Liver (tissue), 9 donors: ENCODE measurements around the gene CENPC. TPM values are rescaled to one million over a fixed set of nuclear protein-coding genes. Genes with fewer than 3 reads are reported as not detected.

Source experiments
- DNase-seq: peaks from one replicate; pipeline ENCODE4 v3.0.0-alpha.2; 2017; ENCODE audit warnings: low spot score
- H3K27ac ChIP-seq, 2 donors: one replicate each; pipeline ENCODE4 v1.7.0; 2013; ENCODE audit warnings: inconsistent platforms in 2 of 2, low read length in 2 of 2, control low read depth in 1 of 2, low read depth in 1 of 2, mild to moderate bottlenecking in 1 of 2
- H3K27me3 ChIP-seq, 4 donors: one replicate each; pipeline versions ENCODE4 v1.6.1 to v1.7.0; 2013; ENCODE audit warnings: low read length in 3 of 4, inconsistent platforms in 1 of 4, mild to moderate bottlenecking in 1 of 4, moderate library complexity in 1 of 4; ENCODE audit not compliant: control insufficient read depth in 4 of 4, insufficient read depth in 4 of 4
- H3K36me3 ChIP-seq, 4 donors: one replicate each; pipeline versions ENCODE4 v1.6.1 to v1.7.0; 2013; ENCODE audit warnings: low read length in 3 of 4, mild to moderate bottlenecking in 3 of 4, low read depth in 1 of 4, moderate library complexity in 1 of 4; ENCODE audit not compliant: control insufficient read depth in 4 of 4, insufficient read depth in 3 of 4
- H3K4me1 ChIP-seq, 4 donors: one replicate each; pipeline versions ENCODE4 v1.6.1 to v1.7.0; 2013; ENCODE audit warnings: low read length in 3 of 4, mild to moderate bottlenecking in 3 of 4, moderate library complexity in 1 of 4; ENCODE audit not compliant: control insufficient read depth in 4 of 4, insufficient read depth in 4 of 4
- H3K4me3 ChIP-seq, 3 donors: one replicate each; pipeline versions ENCODE4 v1.6.1 to v1.7.0; 2013; ENCODE audit warnings: low read length in 3 of 3, control low read depth in 1 of 3, low read depth in 1 of 3, mild to moderate bottlenecking in 1 of 3
- H3K9ac ChIP-seq, 2 donors: one replicate each; pipeline ENCODE4 v1.7.0; 2013; ENCODE audit warnings: low read length in 2 of 2, mild to moderate bottlenecking in 2 of 2, moderate library complexity in 2 of 2, control low read depth in 1 of 2, low read depth in 1 of 2
- H3K9me3 ChIP-seq, 4 donors: one replicate each; pipeline versions ENCODE4 v1.6.1 to v1.7.0; 2013; ENCODE audit warnings: low read length in 3 of 4; ENCODE audit not compliant: control insufficient read depth in 4 of 4
- FOXA1 ChIP-seq: IDR thresholded peaks from 2 replicates; pipeline ENCODE4 v1.6.1; 2016; ENCODE audit warnings: antibody characterized with exemption
- HNF4G ChIP-seq: IDR thresholded peaks from 2 replicates; pipeline ENCODE4 v1.6.1; 2016; ENCODE audit warnings: antibody characterized with exemption
- JUND ChIP-seq, 2 donors: IDR thresholded peaks; 2 replicates each; pipeline ENCODE4 v1.6.1; 2016; ENCODE audit warnings: antibody characterized with exemption in 2 of 2
- RAD21 ChIP-seq, 2 donors: IDR thresholded peaks; 2 replicates each; pipeline ENCODE4 v1.6.1; 2016; ENCODE audit warnings: antibody characterized with exemption in 2 of 2, mild to moderate bottlenecking in 2 of 2
- RXRA ChIP-seq, 2 donors: IDR thresholded peaks; 2 replicates each; pipeline ENCODE4 v1.6.1; 2017 to 2018; ENCODE audit warnings: antibody characterized with exemption in 2 of 2, mild to moderate bottlenecking in 1 of 2
- SP1 ChIP-seq: IDR thresholded peaks from 2 replicates; pipeline ENCODE4 v1.6.1; 2018; ENCODE audit warnings: antibody characterized with exemption, mild to moderate bottlenecking
- TAF1 ChIP-seq: conservative IDR thresholded peaks from 2 replicates; pipeline ENCODE4 v1.6.1; 2016; ENCODE audit warnings: antibody characterized with exemption, mild to moderate bottlenecking
- WGBS: extraction: QIAGEN DNeasy Blood & Tissue Kit; methylation state at CpG from one replicate; pipeline ENCODE4 v1.1.7; 2013; 5-methylcytosine and 5-hydroxymethylcytosine counted together
- polyA plus RNA-seq, 2 donors: library from polyadenylated mRNA; stranded (reverse) in 1 of 2; unstranded in 1 of 2; fragments of 200-250 nt in 1 of 2; fragments of >200 nt in 1 of 2; fragmentation: Nextera tagmentation in 1 of 2; extraction: Ambion mirVana in 1 of 2; gene quantifications; one replicate each; pipeline versions ENCODE4 v1.2.1 to v1.2.3, GENCODE V29; 2013 to 2015
- total RNA-seq, 2 donors: library from RNA; depleted of rRNA; stranded (reverse); fragments of >200 nt; gene quantifications; one replicate each; pipeline ENCODE4 v1.2.3, GENCODE V29; 2014
- TF ChIP-seq, protein P1 (sequence below): IDR thresholded peaks from 2 replicates; pipeline ENCODE4 v1.6.1; 2016; ENCODE audit warnings: antibody characterized with exemption, mild to moderate bottlenecking
- TF ChIP-seq, protein P2 (sequence below): fragments of 150-350 bp; IDR thresholded peaks from 2 replicates; pipeline ENCODE4 v1.5.1; 2017; ENCODE audit warnings: improper control_type of control experiment, low read depth, low read length; ENCODE audit not compliant: missing input control
- TF ChIP-seq, protein P3 (sequence below): IDR thresholded peaks from 2 replicates; pipeline ENCODE4 v1.6.1; 2016; ENCODE audit warnings: antibody characterized with exemption
- TF ChIP-seq, protein P4 (sequence below): IDR thresholded peaks from 2 replicates; pipeline ENCODE4 v1.6.1; 2016; ENCODE audit warnings: antibody characterized with exemption
- donor health status: healthy.
- donor health status: healthy.
- donor health status: healthy.
- donor health status: healthy.
- donor health status: healthy.

CENPC gene
- total and polyA plus RNA-seq, 4 donors, result 1.9 to 14.9 (median 9.6) TPM

DNA sequence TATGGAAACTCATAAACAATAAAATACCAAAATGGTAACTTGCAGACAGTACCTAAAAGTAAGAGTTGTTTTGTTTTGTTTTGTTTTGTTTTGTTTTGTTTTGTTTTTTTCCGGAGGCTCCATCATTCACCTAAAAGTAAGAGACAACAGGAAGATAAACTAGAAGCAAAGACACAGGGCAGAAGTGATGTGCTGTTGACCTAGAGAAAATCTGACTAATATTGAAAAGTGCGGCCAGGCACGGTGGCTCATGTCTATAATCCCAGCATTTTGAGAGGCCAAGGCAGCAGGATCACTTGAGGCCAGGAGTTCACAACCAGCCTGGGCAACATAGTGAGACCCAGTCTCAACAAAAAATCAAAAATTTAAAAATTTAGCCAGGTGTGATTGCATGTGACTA lies 5.6 kb upstream of the CENPC start:
- WGBS, result 92% methylated on average over 3 of the region's 3 CpGs
- Histone ChIP-seq H3K27ac (no peak overlapping the region), H3K4me1 (no peaks in the 10 kb centered on the region), H3K36me3 (no peaks in the 10 kb centered on the region), H3K27me3 (no peaks in the 10 kb centered on the region), H3K9me3 (no peaks in the 10 kb centered on the region), H3K9ac (no peak overlapping the region), H3K4me3 (no peak overlapping the region)
- TF ChIP-seq, protein P1, sequence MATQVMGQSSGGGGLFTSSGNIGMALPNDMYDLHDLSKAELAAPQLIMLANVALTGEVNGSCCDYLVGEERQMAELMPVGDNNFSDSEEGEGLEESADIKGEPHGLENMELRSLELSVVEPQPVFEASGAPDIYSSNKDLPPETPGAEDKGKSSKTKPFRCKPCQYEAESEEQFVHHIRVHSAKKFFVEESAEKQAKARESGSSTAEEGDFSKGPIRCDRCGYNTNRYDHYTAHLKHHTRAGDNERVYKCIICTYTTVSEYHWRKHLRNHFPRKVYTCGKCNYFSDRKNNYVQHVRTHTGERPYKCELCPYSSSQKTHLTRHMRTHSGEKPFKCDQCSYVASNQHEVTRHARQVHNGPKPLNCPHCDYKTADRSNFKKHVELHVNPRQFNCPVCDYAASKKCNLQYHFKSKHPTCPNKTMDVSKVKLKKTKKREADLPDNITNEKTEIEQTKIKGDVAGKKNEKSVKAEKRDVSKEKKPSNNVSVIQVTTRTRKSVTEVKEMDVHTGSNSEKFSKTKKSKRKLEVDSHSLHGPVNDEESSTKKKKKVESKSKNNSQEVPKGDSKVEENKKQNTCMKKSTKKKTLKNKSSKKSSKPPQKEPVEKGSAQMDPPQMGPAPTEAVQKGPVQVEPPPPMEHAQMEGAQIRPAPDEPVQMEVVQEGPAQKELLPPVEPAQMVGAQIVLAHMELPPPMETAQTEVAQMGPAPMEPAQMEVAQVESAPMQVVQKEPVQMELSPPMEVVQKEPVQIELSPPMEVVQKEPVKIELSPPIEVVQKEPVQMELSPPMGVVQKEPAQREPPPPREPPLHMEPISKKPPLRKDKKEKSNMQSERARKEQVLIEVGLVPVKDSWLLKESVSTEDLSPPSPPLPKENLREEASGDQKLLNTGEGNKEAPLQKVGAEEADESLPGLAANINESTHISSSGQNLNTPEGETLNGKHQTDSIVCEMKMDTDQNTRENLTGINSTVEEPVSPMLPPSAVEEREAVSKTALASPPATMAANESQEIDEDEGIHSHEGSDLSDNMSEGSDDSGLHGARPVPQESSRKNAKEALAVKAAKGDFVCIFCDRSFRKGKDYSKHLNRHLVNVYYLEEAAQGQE, result no peak
- TF ChIP-seq, protein P2, sequence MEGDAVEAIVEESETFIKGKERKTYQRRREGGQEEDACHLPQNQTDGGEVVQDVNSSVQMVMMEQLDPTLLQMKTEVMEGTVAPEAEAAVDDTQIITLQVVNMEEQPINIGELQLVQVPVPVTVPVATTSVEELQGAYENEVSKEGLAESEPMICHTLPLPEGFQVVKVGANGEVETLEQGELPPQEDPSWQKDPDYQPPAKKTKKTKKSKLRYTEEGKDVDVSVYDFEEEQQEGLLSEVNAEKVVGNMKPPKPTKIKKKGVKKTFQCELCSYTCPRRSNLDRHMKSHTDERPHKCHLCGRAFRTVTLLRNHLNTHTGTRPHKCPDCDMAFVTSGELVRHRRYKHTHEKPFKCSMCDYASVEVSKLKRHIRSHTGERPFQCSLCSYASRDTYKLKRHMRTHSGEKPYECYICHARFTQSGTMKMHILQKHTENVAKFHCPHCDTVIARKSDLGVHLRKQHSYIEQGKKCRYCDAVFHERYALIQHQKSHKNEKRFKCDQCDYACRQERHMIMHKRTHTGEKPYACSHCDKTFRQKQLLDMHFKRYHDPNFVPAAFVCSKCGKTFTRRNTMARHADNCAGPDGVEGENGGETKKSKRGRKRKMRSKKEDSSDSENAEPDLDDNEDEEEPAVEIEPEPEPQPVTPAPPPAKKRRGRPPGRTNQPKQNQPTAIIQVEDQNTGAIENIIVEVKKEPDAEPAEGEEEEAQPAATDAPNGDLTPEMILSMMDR, result no peak
- TF ChIP-seq HNF4G (no peak), RAD21 (IDR thresholded peaks at IDR 0.05) (no peak), SP1 (no peak), JUND (IDR thresholded peaks at IDR 0.05) (no peak), TAF1 (no peak), FOXA1 (no peak)
- TF ChIP-seq, protein P3, sequence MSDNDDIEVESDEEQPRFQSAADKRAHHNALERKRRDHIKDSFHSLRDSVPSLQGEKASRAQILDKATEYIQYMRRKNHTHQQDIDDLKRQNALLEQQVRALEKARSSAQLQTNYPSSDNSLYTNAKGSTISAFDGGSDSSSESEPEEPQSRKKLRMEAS, result no peak
- DNase-seq, result no peak

DNA sequence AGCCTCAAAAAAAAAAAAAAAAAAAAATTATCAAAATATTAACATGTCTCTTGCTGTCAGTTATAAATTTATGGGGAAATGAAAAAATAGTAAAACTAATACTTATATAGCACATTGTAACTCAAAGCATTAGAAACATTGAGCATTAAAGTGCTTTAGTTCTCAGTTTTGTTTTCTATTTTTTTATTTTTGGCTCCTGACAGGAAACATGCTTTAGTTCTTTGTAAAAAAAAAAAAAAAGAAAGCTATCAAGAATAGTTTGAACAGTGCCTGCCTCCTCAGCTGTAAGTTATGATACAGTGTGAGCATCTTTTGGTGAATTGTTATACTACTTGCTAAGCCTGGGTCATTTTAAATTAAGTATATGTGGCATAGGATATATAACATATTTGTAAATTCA lies 5.1 kb upstream of the CENPC start:
- H3K4me1 ChIP-seq, result no peaks in the 10 kb centered on the region
- TF ChIP-seq, protein P2, result no peak
- no peak for TF ChIP-seq RAD21 (IDR thresholded peaks at IDR 0.05)
- TF ChIP-seq TAF1, result no peak
- TF ChIP-seq SP1, result no peak
- TF ChIP-seq, protein P3, result no peak
- TF ChIP-seq, protein P4, sequence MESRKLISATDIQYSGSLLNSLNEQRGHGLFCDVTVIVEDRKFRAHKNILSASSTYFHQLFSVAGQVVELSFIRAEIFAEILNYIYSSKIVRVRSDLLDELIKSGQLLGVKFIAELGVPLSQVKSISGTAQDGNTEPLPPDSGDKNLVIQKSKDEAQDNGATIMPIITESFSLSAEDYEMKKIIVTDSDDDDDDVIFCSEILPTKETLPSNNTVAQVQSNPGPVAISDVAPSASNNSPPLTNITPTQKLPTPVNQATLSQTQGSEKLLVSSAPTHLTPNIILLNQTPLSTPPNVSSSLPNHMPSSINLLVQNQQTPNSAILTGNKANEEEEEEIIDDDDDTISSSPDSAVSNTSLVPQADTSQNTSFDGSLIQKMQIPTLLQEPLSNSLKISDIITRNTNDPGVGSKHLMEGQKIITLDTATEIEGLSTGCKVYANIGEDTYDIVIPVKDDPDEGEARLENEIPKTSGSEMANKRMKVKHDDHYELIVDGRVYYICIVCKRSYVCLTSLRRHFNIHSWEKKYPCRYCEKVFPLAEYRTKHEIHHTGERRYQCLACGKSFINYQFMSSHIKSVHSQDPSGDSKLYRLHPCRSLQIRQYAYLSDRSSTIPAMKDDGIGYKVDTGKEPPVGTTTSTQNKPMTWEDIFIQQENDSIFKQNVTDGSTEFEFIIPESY, result no peak
- TF ChIP-seq, protein P1, result no peak
- no peak for TF ChIP-seq RXRA (IDR thresholded peaks at IDR 0.05)
- no peaks in the 10 kb centered on the region for H3K27me3 ChIP-seq
- no peaks in the 10 kb centered on the region for H3K9me3 ChIP-seq
- no peak overlapping the region for H3K27ac ChIP-seq
- no peak overlapping the region for H3K9ac ChIP-seq
- no peak for DNase-seq
- no peaks in the 10 kb centered on the region for H3K36me3 ChIP-seq
- no peak overlapping the region for H3K4me3 ChIP-seq
